HG03432 (cell line): ENCODE measurements around the gene PAQR8.

Experiments
- ATAC-seq: cut with Tn5 transposase; IDR thresholded peaks from one replicate; pipeline ENCODE4 v1.9.1; 2021; ENCODE audit warnings: mild to moderate bottlenecking, moderate library complexity; ENCODE audit not compliant: unreplicated experiment

PAQR8 gene

GRCh38 chr6:52346503-52346902 lies 15.4 kb upstream of the PAQR8 start:
- no peak for ATAC-seq

GRCh38 chr6:52347818-52348217 lies 14.1 kb upstream of the PAQR8 start:
- no peak for ATAC-seq

GRCh38 chr6:52351879-52352238 lies 10.1 kb upstream of the PAQR8 start:
- ATAC-seq, result no peak

- peak; percentile 90 for ATAC-seq
Observed at GRCh38 chr6:52352239-52353018, 9.5 kb upstream of the PAQR8 start.

DNA sequence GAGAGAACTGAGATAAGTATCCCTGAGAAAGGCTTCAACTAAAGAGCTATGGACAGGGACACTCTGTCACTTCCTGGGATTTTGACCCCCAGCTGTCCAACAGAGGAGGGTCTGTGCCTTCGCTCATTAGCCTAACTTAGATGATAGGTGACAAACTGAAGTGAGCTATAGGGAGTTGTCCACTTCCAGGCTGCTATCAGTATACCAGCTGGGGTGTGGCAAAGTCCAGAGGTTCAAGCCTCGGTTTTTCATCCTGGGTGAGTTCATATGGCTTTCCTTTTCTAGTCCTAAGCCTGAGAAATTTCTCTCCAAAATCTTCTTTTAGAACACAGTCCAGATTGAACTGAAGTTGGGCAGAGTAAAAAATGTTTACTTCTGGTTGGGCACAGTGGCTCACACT lies 5.9 kb upstream of the PAQR8 start:
- no peak for ATAC-seq

DNA sequence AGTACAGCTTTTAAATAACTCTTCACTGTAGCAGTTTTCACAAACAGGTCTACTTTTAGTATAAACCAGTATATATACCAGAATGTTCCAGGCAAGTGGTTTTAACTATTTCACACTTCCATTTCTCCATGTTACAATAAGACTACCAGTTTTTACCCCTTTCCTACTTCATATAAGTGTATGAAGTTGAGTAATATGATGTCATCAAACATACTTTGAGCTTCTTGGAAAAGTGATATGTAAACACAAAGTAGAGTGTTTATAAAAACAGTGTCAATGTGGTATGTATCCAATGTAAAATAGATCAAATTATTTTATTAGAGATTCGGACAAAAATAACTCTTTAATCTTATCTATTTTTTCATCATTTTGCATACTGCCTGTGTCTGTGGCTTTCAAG lies 2.5 kb upstream of the PAQR8 start:
- ATAC-seq, result no peak

DNA sequence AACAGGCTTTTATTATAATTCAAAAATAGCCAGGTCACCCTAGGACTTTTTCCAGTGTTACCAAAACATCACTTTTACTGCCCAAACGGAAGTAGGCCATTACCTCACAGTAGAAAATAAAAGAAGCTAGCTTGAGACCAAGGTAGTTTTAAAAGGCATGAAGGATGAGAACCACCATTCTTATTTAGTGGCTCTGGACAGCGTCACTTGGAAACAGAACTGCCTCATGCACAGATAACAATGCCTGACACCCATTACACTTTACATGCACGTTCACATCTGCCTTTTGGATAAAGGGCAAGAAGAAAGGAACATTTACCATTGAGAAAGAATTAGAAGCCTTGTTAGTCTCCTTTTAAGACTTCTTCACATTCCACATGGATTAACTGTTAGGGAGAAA lies 1.9 kb upstream of the PAQR8 start:
- ATAC-seq, result no peak

- ATAC-seq, result no peak
Observed at GRCh38 chr6:52360601-52361413, 1.1 kb upstream of the PAQR8 start.

DNA sequence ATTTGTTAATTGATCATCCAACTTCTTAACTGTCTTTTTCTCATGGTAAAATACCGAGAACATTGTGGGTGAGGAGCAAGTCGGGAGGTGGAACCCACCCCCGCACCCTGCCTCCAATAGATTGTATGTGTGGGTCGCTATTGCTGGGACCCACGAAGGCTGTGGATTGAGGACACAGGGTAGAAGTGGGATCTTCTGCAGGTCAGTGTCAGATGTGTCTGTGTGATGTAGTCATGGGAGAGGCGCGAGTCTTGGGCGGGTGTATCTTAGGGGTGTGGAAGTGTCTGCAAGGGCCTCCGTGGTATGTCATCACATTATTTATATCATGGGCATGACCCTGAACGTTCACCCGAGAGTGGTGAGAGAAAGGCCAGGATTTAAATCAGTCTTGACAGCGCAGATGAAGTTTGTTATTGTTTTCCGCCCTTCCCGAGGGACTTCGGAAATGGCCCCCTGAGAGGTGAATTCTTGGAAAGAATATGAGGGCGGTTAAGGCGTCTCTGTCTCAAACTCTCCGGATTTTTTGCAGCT lies 472 bp upstream of the PAQR8 start:
- ATAC-seq, result peak; percentile 9

- ATAC-seq, result peak; percentile 54
Observed at GRCh38 chr6:52362443-52363227, 684 bp downstream of the PAQR8 start.

- no peak for ATAC-seq
Observed at GRCh38 chr6:52363228-52363867, 1.4 kb downstream of the PAQR8 start.

GRCh38 chr6:52364480-52365166 lies 2.7 kb downstream of the PAQR8 start:
- ATAC-seq, result no peak

DNA sequence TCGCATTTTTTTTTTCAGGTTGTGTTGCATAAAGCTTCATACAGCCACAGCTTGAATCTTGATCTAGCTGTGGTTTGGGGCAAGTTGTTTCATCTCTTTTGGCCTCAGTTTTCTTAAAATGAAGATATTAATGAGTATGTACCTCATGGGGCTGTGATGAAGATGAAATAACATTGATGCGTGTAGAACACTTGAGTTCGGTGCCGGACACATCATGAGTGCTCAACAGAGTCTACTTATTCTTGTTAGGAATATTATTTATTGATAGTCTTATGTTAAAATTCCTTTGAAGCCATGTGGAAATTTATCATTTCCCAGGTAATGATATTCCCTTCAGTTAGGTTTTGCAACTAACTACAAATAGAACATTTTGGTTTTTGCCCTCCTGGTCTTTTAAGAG lies 3.4 kb downstream of the PAQR8 start:
- no peak for ATAC-seq

GRCh38 chr6:52365866-52366540 lies 4.1 kb downstream of the PAQR8 start:
- no peak for ATAC-seq

DNA sequence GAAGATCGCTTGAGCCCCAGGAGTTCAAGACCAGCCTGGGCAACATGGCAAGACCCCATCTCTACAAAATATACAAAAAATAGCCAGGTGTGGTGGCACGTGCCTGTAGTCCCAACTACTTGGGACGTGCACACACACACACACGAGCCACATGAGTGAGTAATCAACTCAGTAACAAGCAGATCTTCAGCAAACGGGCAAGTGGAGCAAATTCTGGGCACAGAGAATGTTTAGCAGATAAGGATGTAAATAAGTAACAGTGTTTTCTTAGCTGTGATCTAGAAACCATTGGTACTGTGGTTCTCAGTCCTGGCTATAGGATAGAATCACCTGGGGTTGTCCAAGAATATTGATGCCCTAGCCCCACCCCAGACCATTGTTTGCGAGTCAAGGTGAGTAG lies 6.1 kb downstream of the PAQR8 start:
- no peak for ATAC-seq

- ATAC-seq, result no peak
Observed at GRCh38 chr6:52369234-52369633, 7.3 kb downstream of the PAQR8 start.

GRCh38 chr6:52371656-52372191 lies 9.8 kb downstream of the PAQR8 start:
- no peak for ATAC-seq

GRCh38 chr6:52373151-52373690 lies 11.3 kb downstream of the PAQR8 start:
- ATAC-seq, result no peak

GRCh38 chr6:52374247-52374646 lies 12.3 kb downstream of the PAQR8 start:
- no peak for ATAC-seq
